Thymus (tissue), 11 donors: ENCODE data around the gene BUB3. TPM values are rescaled to one million over a fixed set of nuclear protein-coding genes. Genes with fewer than 3 reads are reported as not detected.

Source experiments
- DNase-seq, 9 donors: peaks; one replicate each; pipeline ENCODE4 v3.0.0-alpha.2; 2013; ENCODE audit warnings: low spot score in 9 of 9, low read depth in 6 of 9, missing footprints in 1 of 9
- H3K27ac ChIP-seq, 2 donors: one replicate each; pipeline ENCODE4 v1.5.1; 2013; ENCODE audit warnings: control low read depth in 1 of 2, low read depth in 1 of 2, low read length in 1 of 2, mild to moderate bottlenecking in 1 of 2, moderate library complexity in 1 of 2
- H3K27me3 ChIP-seq, 2 donors: one replicate each; pipeline ENCODE4 v1.5.1; 2013; ENCODE audit warnings: low read length in 1 of 2; ENCODE audit not compliant: control insufficient read depth in 2 of 2, insufficient read depth in 1 of 2
- H3K36me3 ChIP-seq, 2 donors: one replicate each; pipeline ENCODE4 v1.5.1; 2013; ENCODE audit warnings: low read length in 1 of 2, mild to moderate bottlenecking in 1 of 2, moderate library complexity in 1 of 2; ENCODE audit not compliant: control insufficient read depth in 2 of 2, insufficient read depth in 2 of 2
- H3K4me1 ChIP-seq, 2 donors: one replicate each; pipeline ENCODE4 v1.5.1; 2013; ENCODE audit warnings: low read length in 2 of 2; ENCODE audit not compliant: control insufficient read depth in 2 of 2, insufficient read depth in 2 of 2
- H3K4me3 ChIP-seq, 2 donors: one replicate each; pipeline ENCODE4 v1.5.1; 2013; ENCODE audit warnings: low read length in 2 of 2, control low read depth in 1 of 2, mild to moderate bottlenecking in 1 of 2
- H3K9me3 ChIP-seq, 2 donors: one replicate each; pipeline ENCODE4 v1.5.1; 2013; ENCODE audit warnings: low read length in 1 of 2, mild to moderate bottlenecking in 1 of 2; ENCODE audit not compliant: control insufficient read depth in 2 of 2, insufficient read depth in 1 of 2
- WGBS: extraction: QIAGEN DNeasy Blood & Tissue Kit; methylation state at CpG from one replicate; pipeline ENCODE4 v1.1.7; 2013; 5-methylcytosine and 5-hydroxymethylcytosine counted together
- polyA plus RNA-seq: library from polyadenylated mRNA; stranded (reverse); fragments of 200-250 nt; gene quantifications from one replicate; pipeline ENCODE4 v1.2.3, GENCODE V29; 2013
- total RNA-seq: library from RNA; stranded (reverse); fragments of 120-200 nt; gene quantifications from one replicate; pipeline ENCODE4 v1.2.4, GENCODE V29; 2013
- donor health status: healthy.

The BUB3 gene
- total and polyA plus RNA-seq, 2 donors, result 76.6 to 163 TPM

DNA sequence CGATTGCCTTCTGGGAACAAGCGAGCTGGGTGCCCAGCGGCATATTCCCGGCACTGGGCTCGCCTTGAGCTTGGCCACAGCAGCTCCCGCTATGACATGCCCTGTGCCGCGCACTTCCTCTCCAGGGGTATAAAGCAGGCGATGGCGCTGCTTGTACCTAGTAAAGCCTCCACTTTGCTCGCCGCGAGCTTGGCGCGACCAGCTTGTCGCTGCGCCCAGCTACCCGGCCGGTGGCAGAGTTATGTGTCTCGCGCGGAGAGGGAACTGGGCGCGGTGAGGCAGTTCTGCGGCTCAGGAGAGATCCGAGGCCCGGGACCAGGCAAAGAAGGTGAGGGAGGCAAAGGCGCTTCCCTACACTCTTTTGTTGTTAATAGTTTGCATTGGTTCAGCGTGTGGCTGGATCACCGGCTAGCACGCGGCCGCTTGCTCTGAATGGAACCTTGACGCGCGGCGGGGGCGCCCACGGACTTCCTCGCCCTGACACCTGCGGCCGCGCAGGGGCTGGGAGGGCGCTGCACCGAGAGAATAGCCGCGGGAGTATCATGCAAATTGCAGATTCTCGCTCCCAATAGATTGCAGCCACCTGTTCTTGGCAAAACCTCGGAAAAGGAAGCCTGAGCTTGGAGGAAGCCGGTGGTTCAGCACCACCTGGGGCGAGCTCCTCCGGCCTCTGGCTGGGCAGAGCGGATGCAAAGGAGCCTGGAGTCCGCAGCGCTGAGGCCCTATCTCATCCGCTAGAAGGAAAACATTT lies 3.0 kb upstream of the BUB3 start:
- peaks cover 0 to 1% of the 10 kb centered on the region in 2 donors for H3K36me3 ChIP-seq
- DNase-seq, result peak in 1 of 9 donors; percentile 49
- peaks cover 67 to 74% of the 10 kb centered on the region in 2 donors for H3K27me3 ChIP-seq
- no peak overlapping the region for H3K27ac ChIP-seq
- peaks cover 2% of the 10 kb centered on the region in 2 donors for H3K9me3 ChIP-seq
- H3K4me1 ChIP-seq, result peaks cover 29 to 30% of the 10 kb centered on the region in 2 donors
- WGBS, result under 1% methylated on average over 56 of the region's 56 CpGs
- peak overlapping the region; percentile 6 to 29 for H3K4me3 ChIP-seq

DNA sequence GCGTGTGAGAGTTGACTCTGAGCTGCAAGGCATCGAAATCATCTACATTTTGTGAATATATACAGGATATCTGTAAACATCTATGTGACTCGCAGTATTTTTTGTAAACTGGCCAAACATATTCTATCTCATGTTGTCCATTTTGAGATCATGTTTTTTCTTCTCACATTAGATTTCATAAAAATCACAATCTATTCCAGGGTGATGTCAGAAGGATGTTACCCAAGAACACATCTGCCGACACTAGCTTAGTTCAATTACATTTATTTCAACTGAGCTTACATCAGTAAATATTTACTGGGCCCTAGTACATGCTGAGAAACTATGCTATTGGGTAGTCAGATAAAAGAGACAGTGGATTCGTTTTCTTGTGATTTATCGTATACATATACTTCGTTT lies 2.5 kb upstream of the BUB3 start:
- Histone ChIP-seq H3K27ac (no peak overlapping the region), H3K27me3 (peaks cover 61 to 68% of the 10 kb centered on the region in 2 donors), H3K9me3 (peaks cover 2% of the 10 kb centered on the region in 2 donors), H3K4me1 (peaks cover 29 to 32% of the 10 kb centered on the region in 2 donors), H3K4me3 (no peak overlapping the region), H3K36me3 (peaks cover 0 to 7% of the 10 kb centered on the region in 2 donors)
- WGBS, result 16% methylated on average over 7 of the region's 7 CpGs
- no peak for DNase-seq

DNA sequence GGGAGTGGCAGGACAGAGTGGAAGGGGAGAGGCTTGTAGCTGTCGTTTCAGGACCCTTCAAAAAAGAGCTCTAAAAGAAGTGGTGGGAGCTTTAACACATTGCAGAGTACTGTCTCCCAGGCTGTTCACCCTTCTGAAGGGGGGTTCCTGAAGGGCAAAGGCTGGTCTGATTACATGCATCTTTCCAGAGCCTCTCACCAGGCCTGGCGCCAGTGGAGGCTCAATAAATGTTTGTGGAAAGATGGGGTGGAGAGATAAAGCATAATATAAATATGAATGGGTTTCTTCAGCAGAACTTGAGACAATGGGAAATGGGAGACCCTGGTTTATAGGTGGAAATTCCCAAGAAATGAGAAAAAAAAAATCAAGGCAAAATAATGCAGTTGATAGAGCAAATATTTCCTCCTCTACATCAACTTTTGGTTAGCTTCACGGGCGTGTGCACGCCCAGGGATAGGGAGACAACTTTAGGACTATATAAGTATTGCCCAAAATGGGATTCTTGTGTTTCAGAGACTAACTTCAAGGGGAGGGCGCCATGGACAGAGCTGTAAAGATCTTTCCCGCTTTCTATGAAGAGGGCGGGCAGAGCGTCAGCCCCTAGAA lies 613 bp upstream of the BUB3 start:
- H3K27ac ChIP-seq, result no peak overlapping the region
- WGBS, result 38% methylated on average over 9 of the region's 9 CpGs
- H3K4me3 ChIP-seq, result peak overlapping the region; percentile 95 to 99
- H3K9me3 ChIP-seq, result peaks cover 2% of the 10 kb centered on the region in 2 donors
- peaks cover 27 to 39% of the 10 kb centered on the region in 2 donors for H3K4me1 ChIP-seq
- no peak for DNase-seq
- H3K36me3 ChIP-seq, result peaks cover 5 to 25% of the 10 kb centered on the region in 2 donors
- peaks cover 42 to 49% of the 10 kb centered on the region in 2 donors for H3K27me3 ChIP-seq

DNA sequence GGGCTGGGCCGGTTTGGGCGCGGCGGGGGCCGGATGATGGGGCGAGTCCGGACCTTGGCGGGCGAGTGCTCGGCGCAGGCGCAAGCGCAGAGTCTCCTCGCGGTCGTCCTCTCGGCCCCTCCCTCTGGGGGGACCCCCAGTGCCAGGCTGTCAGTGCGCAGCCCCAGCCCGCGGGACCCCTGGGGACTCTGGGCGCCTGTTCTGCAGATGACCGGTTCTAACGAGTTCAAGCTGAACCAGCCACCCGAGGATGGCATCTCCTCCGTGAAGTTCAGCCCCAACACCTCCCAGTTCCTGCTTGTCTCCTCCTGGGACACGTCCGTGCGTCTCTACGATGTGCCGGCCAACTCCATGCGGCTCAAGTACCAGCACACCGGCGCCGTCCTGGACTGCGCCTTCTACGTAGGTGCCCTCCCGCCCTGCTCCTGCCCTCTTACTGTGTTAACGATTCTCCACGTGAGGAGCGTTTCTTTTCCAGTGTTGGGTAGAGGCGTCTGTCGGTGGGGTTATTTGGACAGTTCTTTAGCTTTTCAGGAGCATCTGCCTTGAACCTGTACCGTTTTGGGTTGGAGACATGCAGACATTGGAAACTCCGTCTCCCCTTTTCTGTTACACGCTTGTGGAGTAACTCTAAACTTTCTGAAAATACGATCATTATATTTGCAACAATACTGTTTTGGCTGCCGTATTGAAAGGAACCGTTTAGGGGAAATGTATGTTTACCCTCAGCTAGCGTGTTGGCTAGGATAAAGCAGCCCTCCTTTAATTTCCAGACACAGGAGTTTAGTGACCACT lies 706 bp downstream of the BUB3 start:
- H3K4me1 ChIP-seq, result peaks cover 25 to 34% of the 10 kb centered on the region in 2 donors
- peak overlapping the region; percentile 79 to 88 for H3K27ac ChIP-seq
- peak in 4 of 9 donors; percentile 38 to 53 (median 42) for DNase-seq
- H3K9me3 ChIP-seq, result peaks cover 2% of the 10 kb centered on the region in 2 donors
- peaks cover 5 to 28% of the 10 kb centered on the region in 2 donors for H3K36me3 ChIP-seq
- 10% methylated on average over 49 of the region's 49 CpGs for WGBS
- H3K4me3 ChIP-seq, result peak overlapping the region; percentile 95 to 99
- peaks cover 29 to 36% of the 10 kb centered on the region in 2 donors for H3K27me3 ChIP-seq

DNA sequence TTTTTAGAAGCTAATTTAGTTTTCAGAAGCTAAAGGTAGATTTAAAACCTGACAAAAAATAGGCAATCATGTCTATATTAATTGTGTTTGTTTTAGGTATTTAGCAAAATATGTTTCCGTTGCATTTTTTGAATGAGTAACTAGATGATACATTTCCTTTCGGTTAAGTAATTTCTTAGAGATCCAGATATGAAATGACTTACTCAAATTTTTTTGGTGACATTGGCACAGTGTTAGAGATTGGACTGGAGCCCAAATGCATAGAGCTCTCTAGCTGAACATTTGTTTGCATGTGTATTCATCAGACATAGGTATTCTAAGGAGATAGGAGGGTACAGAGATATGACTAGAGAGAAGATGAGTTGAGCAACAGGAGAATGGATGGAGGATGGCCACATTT lies 1.9 kb downstream of the BUB3 start:
- peaks cover 20 to 32% of the 10 kb centered on the region in 2 donors for H3K4me1 ChIP-seq

DNA sequence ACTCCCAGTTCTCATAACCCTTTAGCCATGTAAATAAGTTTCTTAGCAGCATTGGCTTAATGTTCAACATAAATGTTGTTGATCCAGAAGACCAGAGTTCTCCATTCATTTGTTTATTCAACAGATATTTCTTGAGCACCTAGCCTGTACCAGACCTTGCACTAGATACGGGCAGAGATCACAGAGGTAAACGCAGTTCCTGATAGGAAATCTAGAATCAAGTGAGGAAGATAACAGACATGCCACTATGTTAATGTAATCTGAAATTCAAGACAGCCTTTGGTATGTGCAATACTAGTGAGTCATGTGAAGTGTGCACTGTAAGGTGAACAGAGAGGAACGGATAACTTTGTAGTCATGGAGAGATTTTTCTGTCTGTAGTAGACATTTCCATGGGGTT lies 3.0 kb downstream of the BUB3 start:
- WGBS, result 95% methylated on average over 3 of the region's 3 CpGs
- peaks cover 9 to 36% of the 10 kb centered on the region in 2 donors for H3K36me3 ChIP-seq
- H3K4me1 ChIP-seq, result peaks cover 14 to 28% of the 10 kb centered on the region in 2 donors

More for the DNA sequence above, 1.9 kb downstream of the BUB3 start:
- DNase-seq, result no peak
- H3K36me3 ChIP-seq, result peaks cover 5 to 28% of the 10 kb centered on the region in 2 donors
- H3K27me3 ChIP-seq, result peaks cover 17 to 24% of the 10 kb centered on the region in 2 donors
- no peak overlapping the region for H3K27ac ChIP-seq
- H3K4me3 ChIP-seq, result no peak overlapping the region
- peaks cover 2% of the 10 kb centered on the region in 2 donors for H3K9me3 ChIP-seq
- 99% methylated on average over 2 of the region's 2 CpGs for WGBS

DNA sequence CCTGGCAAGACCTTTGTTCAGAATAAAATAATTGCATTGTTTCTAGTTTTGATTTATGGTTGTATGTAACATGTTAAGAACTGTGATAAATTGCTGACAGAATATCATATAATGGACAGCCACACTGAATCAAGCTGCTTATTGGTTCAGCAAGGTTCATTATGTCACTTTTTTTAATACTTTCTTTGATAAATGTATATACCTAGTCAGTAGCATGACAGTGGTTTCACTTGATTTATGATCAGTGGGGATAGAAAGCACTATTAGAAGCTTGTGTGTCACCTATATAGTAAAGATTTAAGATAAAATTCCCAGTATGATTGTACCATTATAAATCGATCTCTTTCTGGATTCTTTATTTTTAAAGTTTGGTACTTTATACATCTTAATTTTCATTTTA lies 4.5 kb downstream of the BUB3 start:
- Histone ChIP-seq H3K9me3 (peaks cover 0 to 2% of the 10 kb centered on the region in 2 donors), H3K36me3 (peaks cover 13 to 51% of the 10 kb centered on the region in 2 donors), H3K27ac (no peak overlapping the region), H3K4me3 (no peak overlapping the region), H3K4me1 (peaks cover 11 to 26% of the 10 kb centered on the region in 2 donors), H3K27me3 (no peaks in the 10 kb centered on the region)
- no peak for DNase-seq
- WGBS, result 97% methylated on average over 1 of the region's 1 CpG

More for the DNA sequence above, 3.0 kb downstream of the BUB3 start:
- peaks cover 0 to 2% of the 10 kb centered on the region in 2 donors for H3K9me3 ChIP-seq
- H3K4me3 ChIP-seq, result no peak overlapping the region
- no peak overlapping the region for H3K27ac ChIP-seq
- peaks cover 7 to 13% of the 10 kb centered on the region in 2 donors for H3K27me3 ChIP-seq
- DNase-seq, result no peak

DNA sequence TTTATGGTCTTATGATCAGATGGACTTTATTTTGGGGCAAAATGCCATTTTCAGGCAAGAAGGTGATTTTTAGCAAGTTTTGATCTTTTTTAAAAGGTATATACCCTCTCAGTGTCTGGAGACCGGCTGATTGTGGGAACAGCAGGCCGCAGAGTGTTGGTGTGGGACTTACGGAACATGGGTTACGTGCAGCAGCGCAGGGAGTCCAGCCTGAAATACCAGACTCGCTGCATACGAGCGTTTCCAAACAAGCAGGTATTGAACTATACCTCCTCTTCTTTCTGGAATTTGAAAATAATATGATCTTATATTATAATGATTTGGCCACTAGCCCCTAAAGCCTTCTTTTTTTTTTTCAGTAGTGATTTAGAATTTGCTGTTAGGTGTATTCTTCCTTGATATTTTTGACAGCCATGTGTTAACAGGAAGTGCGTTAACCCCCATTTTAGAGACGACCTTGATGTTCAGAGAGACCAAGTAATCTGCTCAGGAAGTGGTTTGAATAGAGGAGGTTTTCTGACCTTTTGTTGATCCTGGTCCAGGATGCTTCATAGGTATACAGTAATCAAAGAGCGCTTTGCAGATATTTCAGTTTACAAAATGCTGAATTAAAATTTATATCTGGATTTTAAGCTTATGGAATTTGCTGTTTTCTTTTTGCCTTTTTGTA lies 6.2 kb downstream of the BUB3 start:
- H3K4me3 ChIP-seq, result no peak overlapping the region
- no peak overlapping the region for H3K27ac ChIP-seq
- peaks cover 20 to 68% of the 10 kb centered on the region in 2 donors for H3K36me3 ChIP-seq
- H3K4me1 ChIP-seq, result peaks cover 9 to 18% of the 10 kb centered on the region in 2 donors
- peak in 6 of 9 donors; percentile 41 to 80 (median 50) for DNase-seq
- no peaks in the 10 kb centered on the region for H3K9me3 ChIP-seq
- no peaks in the 10 kb centered on the region for H3K27me3 ChIP-seq
- WGBS, result 77% methylated on average over 11 of the region's 11 CpGs
